HepG2 (cell line): ENCODE measurements around the gene KCND3. TPM values are rescaled to one million over a fixed set of nuclear protein-coding genes. Genes with fewer than 3 reads are reported as not detected.

Experiments used
- ATAC-seq: fragments of 200-7000 bp; cut with Tn5 transposase; 3 replicates; pipeline ENCODE4 v1.9.1; 2020; ENCODE audit warnings: mild to moderate bottlenecking, moderate library complexity
- BruUV-seq: library from RNA; stranded (reverse); fragments of 400-500 nt; replicated peaks from 2 replicates; lab custom pipeline; 2021; lab: Mats Ljungman, UMichigan
- CTCF ChIA-PET: fragments of 300-600 bp; formaldehyde crosslinking; extraction: SDS; loops from one replicate; lab custom pipeline; 2021; ENCODE audit warnings: low total read pairs, inconsistent platforms, low intra/inter-chr PET ratio; lab: Yijun Ruan, JAX
- POLR2A ChIA-PET: fragments of 350-600 bp; sonication (Branson Sonifier 250); formaldehyde crosslinking; loops from one replicate; lab custom pipeline; 2020; ENCODE audit warnings: antibody characterized with exemption, inconsistent platforms; lab: Yijun Ruan, JAX
- DNase-seq: peaks from one replicate; pipeline ENCODE4 v3.0.0-alpha.2; 2015; ENCODE audit warnings: low spot score
- FAIRE-seq: peaks from 3 replicates; lab custom pipeline; 2011; peaks lifted over from hg19 to GRCh38; lab: Jason Lieb, UNC
- H2AFZ ChIP-seq: one replicate; pipeline ENCODE4 v1.6.1; 2011; ENCODE audit warnings: low read length, inconsistent platforms
- H3K27ac ChIP-seq: fragments of 300-600 bp; 3 replicates; pipeline ENCODE4 v1.8.0; 2011; ENCODE audit warnings: mixed run types, mild to moderate bottlenecking, mixed read lengths, low read length, inconsistent platforms; ENCODE audit not compliant: insufficient read depth; ENCODE audit errors: extremely low read length
- H3K27me3 ChIP-seq, 2 experiments: fragments of 200-600 bp in 1 of 2; 2 replicates in 1 of 2; 3 replicates in 1 of 2; pipeline versions ENCODE4 v1.6.0 to v1.8.0; 2011; ENCODE audit warnings: low read length in 2 of 2, mild to moderate bottlenecking in 2 of 2, moderate library complexity in 2 of 2, inconsistent platforms in 1 of 2; ENCODE audit not compliant: insufficient read depth in 2 of 2, control insufficient read depth in 1 of 2
- H3K36me3 ChIP-seq, 2 experiments: fragments of 200-600 bp in 1 of 2; replicated peaks in 1 of 2; 2 replicates in 1 of 2; 3 replicates in 1 of 2; pipeline versions ENCODE4 v1.5.1 to v1.8.0; 2011; ENCODE audit warnings: low read length in 2 of 2, inconsistent platforms in 1 of 2; ENCODE audit not compliant: insufficient read depth in 2 of 2, control insufficient read depth in 1 of 2
- H3K4me1 ChIP-seq: 2 replicates; pipeline ENCODE4 v1.5.1; 2012; ENCODE audit warnings: low read length, inconsistent platforms; ENCODE audit not compliant: insufficient read depth
- H3K4me2 ChIP-seq: 2 replicates; pipeline ENCODE4 v1.6.0; 2011; ENCODE audit warnings: low read depth, low read length, inconsistent platforms
- H3K4me3 ChIP-seq, 3 experiments: fragments of 200-600 bp in 1 of 3; sonication (generic), shearing (Covaris generic) in 1 of 3; replicated peaks in 1 of 3; 2 replicates each; pipeline ENCODE4 v1.5.1; 2011 to 2016; ENCODE audit warnings: low read length in 3 of 3, inconsistent platforms in 2 of 3, low read depth in 2 of 3, mild to moderate bottlenecking in 2 of 3, control low read depth in 1 of 3, mixed read lengths in 1 of 3; ENCODE audit not compliant: insufficient read depth in 1 of 3
- H3K79me2 ChIP-seq: one replicate; pipeline ENCODE4 v1.6.1; 2011; ENCODE audit warnings: low read length, inconsistent platforms; ENCODE audit not compliant: insufficient read depth
- H3K9ac ChIP-seq: 2 replicates; pipeline ENCODE4 v1.6.0; 2011; ENCODE audit warnings: mild to moderate bottlenecking, low read depth, low read length, inconsistent platforms; ENCODE audit not compliant: insufficient read depth
- H3K9me3 ChIP-seq: 2 replicates; pipeline ENCODE4 v1.5.1; 2012; ENCODE audit warnings: mild to moderate bottlenecking, low read length
- H4K20me1 ChIP-seq: 2 replicates; pipeline ENCODE4 v1.6.0; 2011; ENCODE audit warnings: inconsistent platforms, mild to moderate bottlenecking, low read length, moderate library complexity; ENCODE audit not compliant: insufficient read depth
- ATF2 ChIP-seq: sonication (generic); formaldehyde crosslinking; IDR thresholded peaks from 2 replicates; pipeline ENCODE4 v1.4.0; 2020; ENCODE audit warnings: missing genetic modification reagents
- FOSL2 ChIP-seq: sonication (generic); formaldehyde crosslinking; IDR thresholded peaks from 2 replicates; pipeline ENCODE4 v1.4.0; 2020; ENCODE audit warnings: missing genetic modification reagents
- PRMT3 ChIP-seq: sonication (generic); formaldehyde crosslinking; IDR thresholded peaks from 2 replicates; pipeline ENCODE4 v1.8.1; 2022; ENCODE audit warnings: low read depth, mild to moderate bottlenecking, moderate library complexity, missing genetic modification reagents, borderline replicate concordance
- TCF7 ChIP-seq: sonication (generic); IDR thresholded peaks from 2 replicates; pipeline ENCODE4 v1.6.1; 2016; ENCODE audit warnings: antibody characterized with exemption, low read depth
- TGIF2 ChIP-seq: IDR thresholded peaks from 2 replicates; pipeline ENCODE4 v1.6.1; 2016; ENCODE audit warnings: control low read depth, missing compliant biosample characterization
- ZBTB25 ChIP-seq: IDR thresholded peaks from 2 replicates; pipeline ENCODE4 v1.6.1; 2018; ENCODE audit warnings: missing genetic modification reagents
- ZNF24 ChIP-seq: fragments of 450-650 bp; IDR thresholded peaks from 2 replicates; pipeline ENCODE4 v1.6.1; 2017; ENCODE audit warnings: antibody characterized with exemption, mild to moderate bottlenecking
- ZNF432 ChIP-seq: sonication (generic); formaldehyde crosslinking; IDR thresholded peaks from 2 replicates; pipeline ENCODE4 v1.5.0; 2020; ENCODE audit warnings: missing genetic modification reagents, mild to moderate bottlenecking, borderline replicate concordance
- ZNF576 ChIP-seq: sonication (generic); formaldehyde crosslinking; IDR thresholded peaks from 2 replicates; pipeline ENCODE4 v1.4.0; 2020; ENCODE audit warnings: mild to moderate bottlenecking, missing genetic modification reagents
- ZNF609 ChIP-seq: sonication (generic); formaldehyde crosslinking; IDR thresholded peaks from 2 replicates; pipeline ENCODE4 v1.4.0; 2020; ENCODE audit warnings: mild to moderate bottlenecking, missing genetic modification reagents, borderline replicate concordance
- ZNF891 ChIP-seq: sonication (generic); formaldehyde crosslinking; IDR thresholded peaks from 2 replicates; pipeline ENCODE4 v1.5.0; 2020; ENCODE audit warnings: mild to moderate bottlenecking, missing genetic modification reagents
- WGBS: methylation state at CpG from one replicate; pipeline ENCODE4 v1.1.6; 2017; ENCODE audit warnings: low lambda C conversion rate; 5-methylcytosine and 5-hydroxymethylcytosine counted together
- in situ Hi-C: cut with HindIII; loops from 2 replicates; pipeline ENCODE4 v1.10.0; 2017; ENCODE audit warnings: low pct_unique_long_range_greater_than_20kb; ENCODE audit not compliant: extremely low pct_ligation_motif_present
- intact Hi-C: fragments of 100-400 bp; cut with micrococcal nuclease; formaldehyde crosslinking; loops from one replicate; pipeline ENCODE4 v1.10.0; 2022; ENCODE audit not compliant: unreplicated experiment
- polyA plus RNA-seq, 8 experiments: library from polyadenylated mRNA; depleted of rRNA in 3 of 8; stranded (reverse) in 7 of 8; unstranded in 1 of 8; fragments of >200 nt; fragmentation: Illumina TruSeq in 4 of 8; extraction: Trizol in 4 of 8; gene quantifications; 2 replicates each; pipeline versions ENCODE4 v1.2.1 to v1.2.3, GENCODE V29; 2011 to 2016; ENCODE audit warnings: low read depth in 4 of 8, missing spikeins in 1 of 8, mixed read lengths in 1 of 8; ENCODE audit not compliant: insufficient read depth in 1 of 8
- total RNA-seq, 5 experiments: library from RNA; depleted of rRNA; stranded (reverse); fragments of >200 nt; fragmentation: Illumina TruSeq; extraction: Trizol; gene quantifications; 2 replicates each; pipeline ENCODE4 v1.2.3, GENCODE V29; 2016; ENCODE audit warnings: low read depth in 1 of 5

The KCND3 gene
- total and polyA plus RNA-seq, 2 of the 13 experiments (the other 11 are each of a cell fraction or from before 2014, with no cell fraction given), result 0.04 TPM; not detected in 1

- no peaks in the 10 kb centered on the region for H3K36me3 ChIP-seq
- no peak overlapping the region for H3K9ac ChIP-seq
- ChIA-PET CTCF (no interaction called here), POLR2A (no interaction called here)
- H3K4me2 ChIP-seq, result no peak overlapping the region
- no TSS peak for BruUV-seq
- intact Hi-C loops (no loop called here), in situ Hi-C loops (no loop called here)
- no peaks in the 10 kb centered on the region for H3K4me1 ChIP-seq
- no peak overlapping the region for H2AFZ ChIP-seq
- TF ChIP-seq ZNF576 (no peak), TGIF2 (CRISPR knock-in tag) (no peak), ZNF24 (no peak), ZNF432 (no peak), ZBTB25 (CRISPR knock-in tag) (no peak), TCF7 (no peak), PRMT3 (CRISPR knock-in tag) (no peak), ATF2 (no peak), FOSL2 (CRISPR knock-in tag) (no peak), ZNF891 (CRISPR knock-in tag) (no peak), ZNF609 (no peak)
- no peaks in the 10 kb centered on the region for H3K79me2 ChIP-seq
- no peaks in the 10 kb centered on the region for H3K9me3 ChIP-seq
- no peak for ATAC-seq
- no peak overlapping the region for H3K27ac ChIP-seq
- FAIRE-seq, result no peak
- WGBS, result 34% methylated on average over 4 of the region's 4 CpGs
- no peak for DNase-seq
- H4K20me1 ChIP-seq, result no peaks in the 10 kb centered on the region
- peaks cover 1 to 4% of the 10 kb centered on the region in 2 experiments; a peak in 1 of 5 replicates for H3K27me3 ChIP-seq
- H3K4me3 ChIP-seq, result no peak overlapping the region
Measured at GRCh38 chr1:111903148-111903870, 86.2 kb downstream of the KCND3 start.
